ENCODE results near the gene CROCC2. TPM values are rescaled to one million over a fixed set of nuclear protein-coding genes. Genes with fewer than 3 reads are reported as not detected.

The CROCC2 gene
- total and polyA plus RNA-seq, 11 donors = not detected

DNA sequence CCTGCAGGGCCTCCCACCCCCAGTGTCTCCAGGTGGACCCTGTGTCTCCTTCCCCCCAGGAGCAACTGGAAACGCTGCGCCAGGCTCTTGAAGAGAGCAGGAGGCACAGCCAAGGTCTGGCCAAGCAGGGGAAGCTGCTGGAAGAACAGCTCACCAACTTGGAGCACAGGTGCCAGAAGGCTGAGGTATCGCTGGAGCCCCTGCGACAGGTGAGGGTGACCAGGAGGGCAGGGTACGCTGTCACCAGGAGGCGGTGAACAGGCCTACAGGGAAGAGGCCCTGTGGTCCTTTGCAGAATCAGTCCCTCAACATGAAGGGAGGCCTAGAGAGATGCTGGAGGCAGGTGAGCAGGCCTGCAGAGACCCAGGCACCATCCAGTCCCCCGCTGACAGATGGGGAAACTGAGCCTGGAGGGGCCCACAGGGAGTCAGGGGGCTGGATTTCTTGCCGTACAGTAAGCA is 76.7 kb downstream of the CROCC2 start:
- DNase-seq = peak in 4 of 5 donors; percentile 3 to 54 (median 20)

DNA sequence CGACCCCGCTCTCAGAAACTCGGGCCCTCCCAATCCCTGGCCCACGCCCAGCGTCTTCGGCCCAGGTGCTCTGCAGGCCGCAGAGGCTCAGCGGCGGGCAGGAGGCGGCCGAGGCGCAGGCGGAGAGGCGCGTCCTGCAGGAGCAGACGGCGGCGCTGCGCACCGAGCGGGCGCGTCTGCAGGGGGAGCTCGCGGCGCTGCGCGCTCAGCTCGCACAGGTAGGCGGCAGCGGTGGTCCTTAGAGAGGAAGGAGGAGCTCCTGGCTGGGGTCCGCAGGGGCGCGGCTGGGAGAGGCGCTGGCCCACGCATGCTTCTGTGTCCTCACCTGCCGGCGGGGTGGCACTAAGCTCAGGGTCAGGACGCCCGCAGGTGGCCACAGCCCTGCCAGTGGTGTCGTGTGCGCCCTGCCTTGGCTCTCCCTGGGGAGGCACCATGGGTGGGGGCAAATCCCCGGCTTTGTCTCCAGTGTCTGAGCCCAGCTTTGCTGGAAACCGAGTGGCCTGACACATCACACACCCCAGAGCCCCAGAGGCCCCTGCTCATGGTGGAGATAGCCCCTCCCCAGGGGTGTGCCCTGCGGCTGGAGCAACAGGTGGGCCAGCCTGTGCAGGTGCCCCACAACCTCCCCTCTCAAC is 77.3 kb downstream of the CROCC2 start:
- 2 to 10% (median 6%) methylated on average over 23 to 45 of the region's 45 CpGs for WGBS, 4 donors
- Histone ChIP-seq H3K9me3 (peaks cover 0 to 8% (median 0%) of the 10 kb centered on the region in 12 donors), H3K27ac (no peak overlapping the region), H3K4me3 (no peak overlapping the region), H3K27me3 (peaks cover 0 to 14% (median 0%) of the 10 kb centered on the region in 9 donors), H3K4me1 (peaks cover 0 to 23% (median 14%) of the 10 kb centered on the region in 12 donors), H3K36me3 (no peaks in the 10 kb centered on the region)
- DNase-seq = peak in 4 of 5 donors; percentile 22 to 54 (median 30)
- TF ChIP-seq, protein P1, sequence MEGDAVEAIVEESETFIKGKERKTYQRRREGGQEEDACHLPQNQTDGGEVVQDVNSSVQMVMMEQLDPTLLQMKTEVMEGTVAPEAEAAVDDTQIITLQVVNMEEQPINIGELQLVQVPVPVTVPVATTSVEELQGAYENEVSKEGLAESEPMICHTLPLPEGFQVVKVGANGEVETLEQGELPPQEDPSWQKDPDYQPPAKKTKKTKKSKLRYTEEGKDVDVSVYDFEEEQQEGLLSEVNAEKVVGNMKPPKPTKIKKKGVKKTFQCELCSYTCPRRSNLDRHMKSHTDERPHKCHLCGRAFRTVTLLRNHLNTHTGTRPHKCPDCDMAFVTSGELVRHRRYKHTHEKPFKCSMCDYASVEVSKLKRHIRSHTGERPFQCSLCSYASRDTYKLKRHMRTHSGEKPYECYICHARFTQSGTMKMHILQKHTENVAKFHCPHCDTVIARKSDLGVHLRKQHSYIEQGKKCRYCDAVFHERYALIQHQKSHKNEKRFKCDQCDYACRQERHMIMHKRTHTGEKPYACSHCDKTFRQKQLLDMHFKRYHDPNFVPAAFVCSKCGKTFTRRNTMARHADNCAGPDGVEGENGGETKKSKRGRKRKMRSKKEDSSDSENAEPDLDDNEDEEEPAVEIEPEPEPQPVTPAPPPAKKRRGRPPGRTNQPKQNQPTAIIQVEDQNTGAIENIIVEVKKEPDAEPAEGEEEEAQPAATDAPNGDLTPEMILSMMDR (IDR thresholded peaks at IDR 0.05) = peak in 11 of 12 donors; percentile 29 to 68 (median 50)
- no peak for TF ChIP-seq POLR2A (IDR thresholded peaks at IDR 0.05)
- peak in 3 of 4 donors; percentile 61 to 69 (median 61) for ATAC-seq
- intact Hi-C loops (cut with DNase I) = loop anchor here in 1 of 10 donors (10.0 kb wide), 1 partner anchor 129 kb away; no protein-coding TSS in a partner anchor

More for the DNA sequence above, 76.7 kb downstream of the CROCC2 start:
- no peak overlapping the region for H3K4me3 ChIP-seq
- peaks cover 0 to 14% (median 0%) of the 10 kb centered on the region in 9 donors for H3K27me3 ChIP-seq
- no peak for TF ChIP-seq POLR2A (IDR thresholded peaks at IDR 0.05)
- TF ChIP-seq, protein P1 (IDR thresholded peaks at IDR 0.05) = no peak
- H3K27ac ChIP-seq = no peak overlapping the region
- peaks cover 0 to 2% (median 0%) of the 10 kb centered on the region in 12 donors for H3K9me3 ChIP-seq
- no peaks in the 10 kb centered on the region for H3K36me3 ChIP-seq
- WGBS, 4 donors = 81 to 91% (median 84%) methylated on average over 5 to 8 of the region's 8 CpGs
- ATAC-seq = peak in 1 of 4 donors; percentile 5
- peaks cover 0 to 21% (median 12%) of the 10 kb centered on the region in 12 donors for H3K4me1 ChIP-seq
- intact Hi-C loops (cut with DNase I) = loop anchor here in 1 of 10 donors (10.0 kb wide), 1 partner anchor 128 kb away; no protein-coding TSS in a partner anchor

DNA sequence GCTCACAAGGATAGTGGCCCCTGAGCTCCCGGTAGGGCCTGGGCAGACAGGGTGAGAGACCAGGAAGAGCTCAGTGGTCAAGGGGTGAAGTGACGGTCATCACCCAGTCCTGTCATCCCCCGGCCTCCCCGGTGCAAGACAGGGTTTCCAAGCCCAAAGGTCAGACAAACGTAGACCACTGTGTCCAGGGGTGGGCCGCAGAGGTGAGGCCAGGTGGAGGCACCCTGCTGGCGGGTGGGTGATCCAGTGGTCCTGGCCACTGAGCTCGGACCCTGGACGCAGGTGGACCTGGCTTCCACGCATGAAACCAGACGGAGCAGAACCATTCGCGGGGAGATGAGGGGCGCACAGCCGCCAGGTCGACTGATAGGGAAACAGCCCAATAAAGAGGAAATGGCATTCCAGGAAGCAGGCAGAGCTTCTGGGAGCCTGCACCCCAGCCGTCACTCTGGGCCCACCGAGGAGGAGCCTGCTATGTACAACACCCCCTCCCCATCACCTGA is 77.9 kb downstream of the CROCC2 start:
- DNase-seq = peak in 1 of 5 donors; percentile 20
- WGBS, 4 donors = 41 to 52% (median 48%) methylated on average over 9 to 18 of the region's 18 CpGs

More for the DNA sequence above, 77.9 kb downstream of the CROCC2 start:
- Histone ChIP-seq H3K27ac (no peak overlapping the region), H3K9me3 (peaks cover 0 to 12% (median 0%) of the 10 kb centered on the region in 12 donors), H3K27me3 (peaks cover 0 to 14% (median 0%) of the 10 kb centered on the region in 9 donors), H3K4me1 (peaks cover 0 to 23% (median 14%) of the 10 kb centered on the region in 12 donors), H3K4me3 (no peak overlapping the region), H3K36me3 (no peaks in the 10 kb centered on the region)
- no peak for TF ChIP-seq POLR2A (IDR thresholded peaks at IDR 0.05)
- TF ChIP-seq, protein P1 (IDR thresholded peaks at IDR 0.05) = no peak
- ATAC-seq = no peak
- intact Hi-C loops (cut with DNase I) = loop anchor here in 1 of 10 donors (10.0 kb wide), 1 partner anchor 129 kb away; no protein-coding TSS in a partner anchor

Measured in heart left ventricle (tissue), 16 donors.